GM10847 (cell line): ENCODE data around the gene RNASEH2A.

ENCODE experiments used
- POLR2A ChIP-seq: IDR thresholded peaks from 2 replicates; pipeline ENCODE4 v1.6.1; 2011; ENCODE audit not compliant: insufficient read length; ENCODE audit errors: extremely low read depth

Gene RNASEH2A

DNA sequence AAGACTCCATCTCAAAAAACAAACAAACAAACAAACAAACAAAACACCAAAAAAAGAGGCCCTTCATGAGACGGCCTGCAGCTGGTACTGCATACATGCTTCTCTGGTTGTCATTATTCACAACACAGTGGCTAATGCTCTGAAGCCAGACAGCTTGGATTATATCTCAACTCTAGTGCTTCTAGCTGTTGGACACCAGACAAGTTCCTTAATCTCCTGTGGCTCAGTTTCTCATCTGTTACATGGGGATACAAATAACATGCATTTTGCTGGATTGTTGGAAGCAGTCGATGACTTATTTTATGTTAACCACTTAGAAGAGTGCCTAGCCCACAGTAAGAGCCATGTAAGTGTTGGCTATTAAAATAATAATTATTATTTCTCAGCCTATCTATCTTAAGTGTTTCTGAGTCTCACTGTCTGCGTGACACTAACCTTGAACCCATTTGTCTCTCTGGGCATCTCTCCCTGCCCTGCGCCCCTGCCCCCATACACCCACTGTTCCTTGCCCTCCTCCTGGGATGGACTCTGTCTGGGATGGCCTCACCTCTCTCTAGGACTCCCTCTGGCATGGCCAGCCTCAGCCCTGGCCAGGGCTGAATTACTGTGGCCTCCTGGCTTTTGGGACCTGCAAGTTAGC lies 18.2 kb upstream of the RNASEH2A start:
- TF ChIP-seq POLR2A = no peak

DNA sequence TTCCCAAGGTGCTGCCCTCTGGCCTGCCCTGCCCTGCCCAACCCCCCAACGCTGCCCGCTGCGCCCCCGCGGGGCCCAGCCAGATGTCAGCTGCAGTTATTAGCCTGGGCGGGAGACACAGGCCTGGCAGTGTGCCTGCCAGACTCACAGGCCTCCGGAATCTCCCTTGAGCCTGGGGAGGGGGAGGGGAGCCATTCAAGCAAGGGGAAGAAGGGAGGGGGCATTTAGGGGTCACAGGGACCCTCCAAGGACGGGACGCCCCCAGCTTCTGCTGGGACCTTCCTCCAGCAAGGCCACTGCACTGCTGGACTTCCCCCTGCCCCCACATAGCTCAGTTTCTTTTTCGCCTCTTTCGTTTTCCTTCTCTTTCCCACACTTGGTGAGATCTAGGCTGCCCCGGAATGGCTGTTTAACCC lies 17.7 kb upstream of the RNASEH2A start:
- peak; percentile 33 for TF ChIP-seq POLR2A

DNA sequence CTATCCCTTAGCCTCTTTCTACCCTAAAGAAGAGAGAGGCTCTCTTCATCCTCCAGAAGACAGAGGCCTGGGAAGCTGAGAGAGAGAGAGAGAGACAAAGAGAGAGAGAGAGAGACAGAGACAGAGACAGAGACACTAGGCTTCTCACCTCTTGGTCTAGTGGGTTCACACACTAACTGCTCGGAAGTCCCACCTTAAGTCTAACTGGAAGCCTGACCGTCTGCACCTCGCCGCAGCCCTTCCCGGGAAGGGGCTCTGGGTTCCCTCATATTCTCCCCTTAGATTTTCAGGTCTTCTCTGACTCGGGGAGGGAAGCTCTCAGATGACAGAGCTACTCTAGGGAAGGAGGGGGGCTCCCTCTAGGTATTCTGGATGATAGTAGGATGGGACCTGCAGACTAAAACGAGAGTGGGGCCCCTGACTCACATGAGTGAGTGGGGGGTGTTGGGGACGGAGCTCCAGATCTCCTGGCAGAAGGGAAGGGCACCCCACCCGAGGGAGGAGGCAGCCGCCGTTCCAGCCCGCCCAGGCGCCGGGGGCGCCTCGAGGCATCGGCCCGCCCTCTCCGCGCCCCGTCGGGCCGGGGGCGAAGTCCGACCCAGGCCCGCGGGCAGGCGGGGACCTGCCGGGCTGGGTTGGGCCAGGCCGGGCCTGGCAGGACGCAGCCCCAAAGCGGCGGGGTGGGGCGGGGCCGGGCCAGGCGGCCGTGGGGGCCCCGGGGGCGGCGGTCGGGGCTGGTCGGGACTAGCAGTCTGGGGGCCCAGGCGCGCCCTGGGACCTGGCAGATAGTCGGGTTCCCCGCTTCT lies 17.1 kb upstream of the RNASEH2A start:
- peak; percentile 58 for TF ChIP-seq POLR2A

DNA sequence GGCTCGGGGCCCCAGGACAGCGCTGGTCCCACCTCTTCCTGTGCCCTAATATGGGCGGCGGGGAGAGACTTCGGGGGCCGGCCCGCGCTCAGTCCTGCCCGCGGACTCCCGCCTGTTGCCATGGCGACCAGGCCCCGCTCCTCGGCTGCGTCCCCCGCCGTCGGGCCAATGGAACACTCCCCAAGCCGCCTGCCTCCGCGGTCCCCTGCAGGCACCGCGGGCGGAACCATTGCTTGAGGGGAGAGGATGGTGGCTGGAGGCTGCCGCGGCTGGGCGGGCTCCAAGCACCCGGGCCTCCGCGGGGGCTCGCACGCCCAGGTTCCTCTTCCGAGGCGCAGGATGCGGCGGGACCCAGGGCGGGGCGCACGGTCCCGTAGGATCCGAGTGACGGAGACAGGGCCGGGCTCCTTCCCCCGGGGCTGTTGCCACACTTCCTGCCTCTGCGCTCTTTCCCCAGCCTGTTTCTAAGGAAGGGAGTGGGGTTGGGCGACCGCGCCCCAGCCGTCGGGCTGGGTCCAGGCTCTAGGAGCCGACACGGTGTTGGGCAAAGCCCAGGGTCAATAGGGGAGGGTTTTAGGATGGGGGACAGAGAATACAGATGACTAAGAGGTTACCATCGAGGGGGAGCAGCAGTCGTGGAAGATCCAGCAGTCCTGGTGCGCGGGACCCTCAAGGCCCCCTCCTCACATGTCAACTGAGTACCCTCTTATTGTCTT lies 16.3 kb upstream of the RNASEH2A start:
- no peak for TF ChIP-seq POLR2A

DNA sequence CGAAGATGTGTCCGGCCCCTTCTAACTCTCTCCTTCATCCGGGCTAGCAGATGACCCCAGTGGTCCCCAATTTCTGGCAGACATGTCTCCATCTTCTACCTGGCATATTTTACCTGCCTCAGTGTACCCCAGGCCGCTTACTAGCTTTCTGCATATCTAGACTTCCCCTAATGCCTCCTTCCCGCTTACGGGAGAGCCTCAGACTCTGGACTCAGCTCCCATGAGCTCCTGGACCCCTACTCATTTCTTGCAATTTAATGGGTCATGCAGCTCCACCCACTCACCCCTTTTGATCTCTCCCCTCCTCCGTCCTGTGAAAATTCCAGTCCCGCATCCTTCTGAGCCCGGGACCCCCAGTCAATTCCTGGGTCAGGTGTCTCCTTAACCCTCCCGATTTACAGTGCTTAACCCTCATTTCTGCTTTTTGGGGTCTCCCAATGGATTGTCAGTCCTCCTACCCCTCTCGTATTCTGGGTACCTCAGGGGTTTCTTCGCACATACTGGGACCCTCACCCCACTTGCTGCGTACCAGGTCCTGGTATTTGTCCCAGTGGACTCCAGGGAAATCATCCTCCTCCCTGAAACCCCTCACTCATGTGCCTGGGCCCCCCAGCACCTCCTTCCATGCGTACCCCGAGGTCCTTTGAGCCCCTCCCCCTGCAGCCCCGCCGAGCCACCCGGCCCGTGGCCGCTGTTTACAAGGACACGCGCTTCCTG lies 15.6 kb upstream of the RNASEH2A start:
- peak; percentile 2 for TF ChIP-seq POLR2A

DNA sequence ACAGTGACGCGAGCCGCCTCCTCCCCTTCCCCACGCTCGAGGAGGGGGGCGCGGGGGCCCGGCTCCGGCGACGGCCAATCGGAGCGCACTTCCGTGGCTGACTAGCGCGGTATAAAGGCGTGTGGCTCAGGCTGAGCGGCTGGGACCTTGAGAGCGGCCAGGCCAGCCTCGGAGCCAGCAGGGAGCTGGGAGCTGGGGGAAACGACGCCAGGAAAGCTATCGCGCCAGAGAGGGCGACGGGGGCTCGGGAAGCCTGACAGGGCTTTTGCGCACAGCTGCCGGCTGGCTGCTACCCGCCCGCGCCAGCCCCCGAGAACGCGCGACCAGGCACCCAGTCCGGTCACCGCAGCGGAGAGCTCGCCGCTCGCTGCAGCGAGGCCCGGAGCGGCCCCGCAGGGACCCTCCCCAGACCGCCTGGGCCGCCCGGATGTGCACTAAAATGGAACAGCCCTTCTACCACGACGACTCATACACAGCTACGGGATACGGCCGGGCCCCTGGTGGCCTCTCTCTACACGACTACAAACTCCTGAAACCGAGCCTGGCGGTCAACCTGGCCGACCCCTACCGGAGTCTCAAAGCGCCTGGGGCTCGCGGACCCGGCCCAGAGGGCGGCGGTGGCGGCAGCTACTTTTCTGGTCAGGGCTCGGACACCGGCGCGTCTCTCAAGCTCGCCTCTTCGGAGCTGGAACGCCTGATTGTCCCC lies 14.9 kb upstream of the RNASEH2A start, which contains the start of gene JUNB:
Gene JUNB, plus strand, starts transcription at position 142 of the 706 bp plus-strand sequence. Its CDS starts 286 bp downstream, at position 428.
- TF ChIP-seq POLR2A = peak; percentile 100

DNA sequence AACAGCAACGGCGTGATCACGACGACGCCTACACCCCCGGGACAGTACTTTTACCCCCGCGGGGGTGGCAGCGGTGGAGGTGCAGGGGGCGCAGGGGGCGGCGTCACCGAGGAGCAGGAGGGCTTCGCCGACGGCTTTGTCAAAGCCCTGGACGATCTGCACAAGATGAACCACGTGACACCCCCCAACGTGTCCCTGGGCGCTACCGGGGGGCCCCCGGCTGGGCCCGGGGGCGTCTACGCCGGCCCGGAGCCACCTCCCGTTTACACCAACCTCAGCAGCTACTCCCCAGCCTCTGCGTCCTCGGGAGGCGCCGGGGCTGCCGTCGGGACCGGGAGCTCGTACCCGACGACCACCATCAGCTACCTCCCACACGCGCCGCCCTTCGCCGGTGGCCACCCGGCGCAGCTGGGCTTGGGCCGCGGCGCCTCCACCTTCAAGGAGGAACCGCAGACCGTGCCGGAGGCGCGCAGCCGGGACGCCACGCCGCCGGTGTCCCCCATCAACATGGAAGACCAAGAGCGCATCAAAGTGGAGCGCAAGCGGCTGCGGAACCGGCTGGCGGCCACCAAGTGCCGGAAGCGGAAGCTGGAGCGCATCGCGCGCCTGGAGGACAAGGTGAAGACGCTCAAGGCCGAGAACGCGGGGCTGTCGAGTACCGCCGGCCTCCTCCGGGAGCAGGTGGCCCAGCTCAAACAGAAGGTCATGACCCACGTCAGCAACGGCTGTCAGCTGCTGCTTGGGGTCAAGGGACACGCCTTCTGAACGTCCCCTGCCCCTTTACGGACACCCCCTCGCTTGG lies 14.1 kb upstream of the RNASEH2A start:
- TF ChIP-seq POLR2A = peak; percentile 64

DNA sequence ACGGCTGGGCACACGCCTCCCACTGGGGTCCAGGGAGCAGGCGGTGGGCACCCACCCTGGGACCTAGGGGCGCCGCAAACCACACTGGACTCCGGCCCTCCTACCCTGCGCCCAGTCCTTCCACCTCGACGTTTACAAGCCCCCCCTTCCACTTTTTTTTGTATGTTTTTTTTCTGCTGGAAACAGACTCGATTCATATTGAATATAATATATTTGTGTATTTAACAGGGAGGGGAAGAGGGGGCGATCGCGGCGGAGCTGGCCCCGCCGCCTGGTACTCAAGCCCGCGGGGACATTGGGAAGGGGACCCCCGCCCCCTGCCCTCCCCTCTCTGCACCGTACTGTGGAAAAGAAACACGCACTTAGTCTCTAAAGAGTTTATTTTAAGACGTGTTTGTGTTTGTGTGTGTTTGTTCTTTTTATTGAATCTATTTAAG lies 13.5 kb upstream of the RNASEH2A start:
- TF ChIP-seq POLR2A = no peak

DNA sequence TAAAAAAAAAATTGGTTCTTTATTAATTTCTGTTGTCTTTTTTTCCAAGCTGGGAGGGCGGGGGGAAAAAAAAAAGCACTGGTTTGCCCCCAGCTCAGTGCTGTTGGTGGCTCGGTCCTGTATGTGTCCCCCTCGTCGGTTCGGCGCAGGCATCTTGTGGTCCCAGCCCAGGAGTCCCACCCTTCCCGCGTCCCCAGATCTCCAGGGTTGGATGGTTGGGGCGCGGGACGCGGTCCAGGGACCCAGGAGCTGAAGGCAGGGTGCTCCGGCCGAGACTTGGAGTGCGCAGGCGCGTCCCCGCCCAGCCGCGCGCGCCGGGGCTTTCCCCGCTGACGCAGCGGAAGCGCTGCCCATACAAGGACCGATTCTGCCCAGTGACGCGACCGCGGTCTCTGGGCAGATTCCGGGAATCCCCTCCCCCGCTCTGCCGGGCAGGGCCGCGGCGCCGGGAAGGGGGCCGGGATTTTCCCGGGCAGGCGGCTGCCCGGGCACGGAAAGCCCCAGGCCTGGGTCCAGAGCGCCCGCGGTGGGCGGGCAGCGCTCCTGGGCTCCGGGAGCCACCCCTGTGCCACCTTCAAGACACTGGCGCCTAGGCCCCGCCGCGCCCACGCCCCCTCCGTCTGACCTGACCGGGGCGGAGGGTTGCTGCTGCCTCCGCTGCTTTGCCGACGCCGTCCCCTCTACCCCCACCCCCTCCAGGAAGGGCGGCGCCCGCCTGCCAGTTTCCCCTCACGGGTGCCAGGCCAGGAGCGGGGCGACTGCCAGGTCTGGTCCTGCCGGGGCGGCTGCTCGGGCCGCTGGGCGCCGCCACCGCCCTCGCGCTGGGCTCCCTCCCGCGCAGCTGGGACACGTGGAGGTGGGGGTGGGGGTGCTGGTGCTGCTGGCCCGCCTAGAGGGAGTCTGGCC lies 12.8 kb upstream of the RNASEH2A start:
- peak; percentile 68 for TF ChIP-seq POLR2A

DNA sequence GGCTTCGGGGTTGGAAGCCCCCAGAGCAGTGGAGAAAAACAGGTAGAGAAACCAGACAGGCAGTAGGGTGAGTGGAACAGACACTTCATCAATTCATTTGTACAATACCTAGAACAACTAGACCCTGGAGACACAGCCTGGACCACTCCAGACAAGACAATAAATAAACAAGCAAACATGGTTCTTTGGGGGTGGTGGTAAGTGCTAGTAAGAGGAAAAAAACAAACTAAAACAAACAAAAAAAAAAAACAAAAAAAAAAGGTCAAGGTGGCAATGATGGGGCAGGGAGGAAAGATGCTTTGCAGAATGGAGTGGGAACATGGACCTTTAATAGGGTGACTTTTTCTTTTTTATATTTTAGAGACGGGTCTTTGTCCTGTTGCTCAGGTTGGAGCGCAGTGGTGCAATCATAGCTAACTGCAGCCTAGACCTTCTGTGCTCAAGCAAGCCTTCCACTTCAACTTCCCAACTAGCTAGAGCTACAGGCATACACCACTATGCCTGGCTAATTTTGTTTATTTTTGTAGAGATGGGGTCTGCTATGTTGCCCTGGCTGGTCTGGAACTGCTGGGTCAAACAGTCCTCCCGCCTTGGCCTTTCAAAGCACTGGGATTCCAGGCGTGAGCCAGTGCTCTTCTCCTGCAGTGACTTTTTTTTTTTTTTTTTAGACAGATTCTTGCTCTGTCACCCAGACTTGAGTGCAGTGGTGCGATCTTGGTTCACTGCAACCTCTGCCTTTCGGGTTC lies 12.0 kb upstream of the RNASEH2A start:
- no peak for TF ChIP-seq POLR2A

DNA sequence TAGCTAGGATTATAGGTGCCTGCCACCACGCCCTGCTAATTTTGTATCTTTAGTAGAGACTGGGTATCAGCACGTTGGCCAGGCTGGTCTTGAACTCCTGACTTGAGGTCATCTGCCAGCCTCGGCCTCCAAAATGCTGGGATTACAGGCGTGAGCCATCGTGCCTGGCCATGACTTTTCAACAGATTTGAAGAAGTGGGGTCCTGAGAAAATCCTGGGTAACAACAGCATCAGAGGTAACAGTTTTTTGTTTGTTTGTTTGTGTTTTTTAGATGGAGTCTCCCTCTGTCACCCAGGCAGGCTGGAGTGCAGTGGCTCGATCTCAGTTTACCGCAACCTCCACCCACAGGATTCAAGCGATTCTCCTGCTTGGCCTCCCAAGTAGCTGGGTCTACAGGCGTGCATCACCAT lies 11.4 kb upstream of the RNASEH2A start:
- no peak for TF ChIP-seq POLR2A
